Astrocyte (in vitro differentiated cells and primary cell): Measurements from ENCODE around the gene TRMT1. TPM values are rescaled to one million over a fixed set of nuclear protein-coding genes. Genes with fewer than 3 reads are reported as not detected.

ENCODE experiments used
- DNase-seq: peaks from one replicate; pipeline ENCODE4 v3.0.0-alpha.2; 2010; ENCODE audit warnings: low read depth
- FAIRE-seq: peaks from 2 replicates; lab custom pipeline; 2011; peaks lifted over from hg19 to GRCh38; lab: Jason Lieb, UNC
- H2AFZ ChIP-seq: 2 replicates; pipeline ENCODE4 v1.6.0; 2012; ENCODE audit warnings: low read depth, low read length, inconsistent platforms
- H3K27ac ChIP-seq: 2 replicates; pipeline ENCODE4 v1.5.1; 2011; ENCODE audit warnings: low read depth, low read length, inconsistent platforms
- H3K27me3 ChIP-seq: 2 replicates; pipeline ENCODE4 v1.6.0; 2011; ENCODE audit warnings: low read length, inconsistent platforms; ENCODE audit not compliant: insufficient read depth
- H3K36me3 ChIP-seq: 2 replicates; pipeline ENCODE4 v1.5.1; 2011; ENCODE audit warnings: low read length, inconsistent platforms; ENCODE audit not compliant: insufficient read depth
- H3K4me1 ChIP-seq: 2 replicates; pipeline ENCODE4 v1.5.1; 2011; ENCODE audit warnings: low read length, inconsistent platforms; ENCODE audit not compliant: insufficient read depth
- H3K4me2 ChIP-seq: 2 replicates; pipeline ENCODE4 v1.6.0; 2012; ENCODE audit warnings: low read length, inconsistent platforms
- H3K4me3 ChIP-seq: 2 replicates; pipeline ENCODE4 v1.5.1; 2011; ENCODE audit warnings: low read depth, mild to moderate bottlenecking, low read length, inconsistent platforms; ENCODE audit not compliant: insufficient read depth
- H3K79me2 ChIP-seq: 2 replicates; pipeline ENCODE4 v1.6.0; 2012; ENCODE audit warnings: mild to moderate bottlenecking, low read length, inconsistent platforms; ENCODE audit not compliant: insufficient read depth
- H3K9ac ChIP-seq: 2 replicates; pipeline ENCODE4 v1.6.0; 2012; ENCODE audit warnings: mild to moderate bottlenecking, low read length, inconsistent platforms
- H3K9me3 ChIP-seq: 2 replicates; pipeline ENCODE4 v1.5.1; 2012; ENCODE audit warnings: low read depth, mild to moderate bottlenecking, low read length, inconsistent platforms; ENCODE audit not compliant: insufficient read depth
- H4K20me1 ChIP-seq: 2 replicates; pipeline ENCODE4 v1.6.0; 2012; ENCODE audit warnings: low read length, inconsistent platforms; ENCODE audit not compliant: insufficient read depth
- H3K27ac Mint-ChIP-seq: one replicate; pipeline ENCODE4 v1.8.0; 2021; ENCODE audit warnings: mild to moderate bottlenecking, mixed read lengths; ENCODE audit not compliant: unreplicated experiment
- H3K27me3 Mint-ChIP-seq: one replicate; pipeline ENCODE4 v1.8.0; 2021; ENCODE audit warnings: low read depth, mixed read lengths; ENCODE audit not compliant: unreplicated experiment
- H3K36me3 Mint-ChIP-seq: one replicate; pipeline ENCODE4 v1.8.0; 2021; ENCODE audit warnings: low read depth, mixed read lengths; ENCODE audit not compliant: unreplicated experiment
- H3K4me1 Mint-ChIP-seq: one replicate; pipeline ENCODE4 v1.8.0; 2021; ENCODE audit warnings: low read depth, mixed read lengths; ENCODE audit not compliant: unreplicated experiment
- H3K4me3 Mint-ChIP-seq: one replicate; pipeline ENCODE4 v1.8.0; 2021; ENCODE audit warnings: mild to moderate bottlenecking, moderate library complexity, mixed read lengths; ENCODE audit not compliant: unreplicated experiment
- H3K9me3 Mint-ChIP-seq: one replicate; pipeline ENCODE4 v1.8.0; 2021; ENCODE audit warnings: mild to moderate bottlenecking, mixed read lengths; ENCODE audit not compliant: unreplicated experiment
- EZH2 ChIP-seq: IDR thresholded peaks from 2 replicates; pipeline ENCODE4 v1.6.1; 2012; ENCODE audit warnings: mild to moderate bottlenecking, low read length, inconsistent platforms; ENCODE audit not compliant: insufficient read depth
- total RNA-seq: library from RNA; stranded (reverse); gene quantifications from 2 replicates; pipeline ENCODE4 v1.2.1, GENCODE V29; 2021
- TF ChIP-seq, protein P1 (sequence below): IDR thresholded peaks from 2 replicates; pipeline ENCODE4 v1.5.1; 2011; ENCODE audit warnings: low read depth, mild to moderate bottlenecking, inconsistent platforms, low read length, moderate library complexity; ENCODE audit not compliant: insufficient read depth

Gene TRMT1
- total RNA-seq, 1 donor from 2014 or later = 43.3 TPM

DNA sequence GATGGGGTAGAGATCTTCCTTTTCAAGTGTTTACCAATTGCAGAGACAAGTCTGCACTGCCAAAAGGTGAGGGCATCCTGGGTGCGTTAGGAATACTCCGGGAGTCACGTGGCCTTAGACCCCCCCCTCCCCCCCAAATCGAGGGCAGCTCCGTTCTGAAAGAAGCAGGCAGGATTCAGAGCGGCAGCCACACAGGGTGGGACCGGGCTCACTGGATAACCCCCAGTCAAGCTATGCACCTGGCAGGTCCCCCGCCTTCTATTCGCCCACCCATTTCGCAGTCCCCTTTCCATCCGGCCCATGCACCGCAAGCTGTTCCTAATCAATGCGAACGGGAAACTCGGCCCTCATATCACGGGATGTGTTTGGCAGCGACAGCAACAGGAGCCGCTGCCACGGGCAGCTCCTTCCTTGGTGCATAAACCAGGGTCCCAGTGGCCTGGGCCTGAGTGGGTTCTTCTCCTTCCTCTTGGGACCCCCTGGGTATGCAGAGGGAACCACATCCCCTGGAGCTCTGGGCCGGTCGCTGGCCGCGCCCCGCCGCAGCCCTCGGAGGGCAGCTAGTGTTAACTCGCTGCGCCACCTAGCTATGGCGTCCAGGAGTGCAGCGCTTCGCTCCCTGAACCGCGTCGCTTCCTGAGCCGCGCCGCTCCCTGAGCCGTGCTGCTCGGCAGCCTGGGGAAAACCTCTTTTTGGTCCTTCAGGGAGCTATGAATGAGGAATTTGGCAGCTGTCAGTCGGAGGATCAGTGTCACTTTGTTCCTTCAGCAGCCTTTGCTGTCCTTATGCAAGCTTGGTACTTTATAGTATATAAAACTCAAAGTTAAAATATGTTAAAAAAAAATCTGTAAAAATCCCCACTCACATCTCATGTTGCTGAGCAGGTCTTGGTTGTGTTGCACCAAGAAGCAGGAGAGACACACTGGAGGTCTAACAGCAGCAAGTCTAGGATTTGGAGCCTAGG, 55.3 kb downstream of the TRMT1 start:
- peak overlapping the region; percentile 43 for H3K9ac ChIP-seq
- peak overlapping the region; percentile 36 for H2AFZ ChIP-seq
- Mint-ChIP-seq H3K27me3 (peaks cover 53% of the 10 kb centered on the region), H3K27ac (no peak overlapping the region), H3K9me3 (no peaks in the 10 kb centered on the region), H3K36me3 (peaks cover 1% of the 10 kb centered on the region), H3K4me3 (peak overlapping the region; percentile 46), H3K4me1 (peaks cover 27% of the 10 kb centered on the region)
- peaks cover 92% of the 10 kb centered on the region for H3K79me2 ChIP-seq
- H3K27ac ChIP-seq = peak overlapping the region; percentile 29
- no peaks in the 10 kb centered on the region for H3K36me3 ChIP-seq
- FAIRE-seq (no peak), DNase-seq (no peak)
- H3K9me3 ChIP-seq = no peaks in the 10 kb centered on the region
- H3K4me3 ChIP-seq = peak overlapping the region; percentile 47
- no peaks in the 10 kb centered on the region for H3K27me3 ChIP-seq
- peaks cover 49% of the 10 kb centered on the region for H4K20me1 ChIP-seq
- peaks cover 44% of the 10 kb centered on the region for H3K4me1 ChIP-seq
- TF ChIP-seq, protein P1, sequence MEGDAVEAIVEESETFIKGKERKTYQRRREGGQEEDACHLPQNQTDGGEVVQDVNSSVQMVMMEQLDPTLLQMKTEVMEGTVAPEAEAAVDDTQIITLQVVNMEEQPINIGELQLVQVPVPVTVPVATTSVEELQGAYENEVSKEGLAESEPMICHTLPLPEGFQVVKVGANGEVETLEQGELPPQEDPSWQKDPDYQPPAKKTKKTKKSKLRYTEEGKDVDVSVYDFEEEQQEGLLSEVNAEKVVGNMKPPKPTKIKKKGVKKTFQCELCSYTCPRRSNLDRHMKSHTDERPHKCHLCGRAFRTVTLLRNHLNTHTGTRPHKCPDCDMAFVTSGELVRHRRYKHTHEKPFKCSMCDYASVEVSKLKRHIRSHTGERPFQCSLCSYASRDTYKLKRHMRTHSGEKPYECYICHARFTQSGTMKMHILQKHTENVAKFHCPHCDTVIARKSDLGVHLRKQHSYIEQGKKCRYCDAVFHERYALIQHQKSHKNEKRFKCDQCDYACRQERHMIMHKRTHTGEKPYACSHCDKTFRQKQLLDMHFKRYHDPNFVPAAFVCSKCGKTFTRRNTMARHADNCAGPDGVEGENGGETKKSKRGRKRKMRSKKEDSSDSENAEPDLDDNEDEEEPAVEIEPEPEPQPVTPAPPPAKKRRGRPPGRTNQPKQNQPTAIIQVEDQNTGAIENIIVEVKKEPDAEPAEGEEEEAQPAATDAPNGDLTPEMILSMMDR = peak; percentile 64
- TF ChIP-seq EZH2 = no peak
- H3K4me2 ChIP-seq = peak overlapping the region; percentile 85

DNA sequence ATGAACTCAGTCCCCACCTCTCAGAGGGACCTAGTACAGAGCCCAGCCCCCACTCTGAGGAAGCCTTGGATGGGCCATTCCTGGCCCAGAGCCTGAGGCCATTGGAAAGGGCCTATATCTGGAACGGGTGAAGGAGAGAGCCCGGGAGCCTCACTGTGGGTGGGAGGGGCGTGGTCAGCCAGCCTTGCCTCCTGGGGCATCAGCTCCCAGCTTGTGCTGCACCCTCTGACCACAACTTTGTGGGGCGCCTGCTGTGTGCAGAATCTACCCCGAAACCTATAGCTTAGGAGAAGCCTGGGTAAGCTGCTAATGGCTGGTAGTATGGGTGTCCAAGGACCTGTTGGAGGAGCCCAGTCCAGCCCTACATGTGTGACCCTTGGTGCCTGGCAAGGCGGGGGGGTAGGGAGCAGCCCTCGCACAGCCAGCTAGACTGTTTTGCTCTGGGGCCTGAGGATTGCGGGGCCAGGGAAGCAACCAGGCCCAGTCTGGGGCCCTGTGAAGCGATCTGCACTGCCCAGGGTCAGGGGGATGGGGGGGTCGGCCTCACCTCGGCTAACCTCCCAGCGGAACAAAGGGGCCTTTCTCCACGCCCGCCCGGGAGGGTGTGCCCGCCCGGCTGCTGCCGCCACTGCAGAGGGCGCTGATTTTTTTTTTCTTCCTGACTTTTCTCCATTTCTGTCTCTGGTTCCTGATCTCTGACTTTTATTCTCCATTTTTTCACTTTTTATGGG, 56.1 kb downstream of the TRMT1 start:
- Mint-ChIP-seq H3K27ac (no peak overlapping the region), H3K36me3 (peaks cover 1% of the 10 kb centered on the region), H3K4me3 (peak overlapping the region; percentile 46), H3K27me3 (peaks cover 45% of the 10 kb centered on the region), H3K4me1 (peaks cover 33% of the 10 kb centered on the region), H3K9me3 (no peaks in the 10 kb centered on the region)
- H3K9ac ChIP-seq = peak overlapping the region; percentile 43
- no peaks in the 10 kb centered on the region for H3K9me3 ChIP-seq
- H3K79me2 ChIP-seq = peaks cover 86% of the 10 kb centered on the region
- H4K20me1 ChIP-seq = peaks cover 41% of the 10 kb centered on the region
- H3K27me3 ChIP-seq = no peaks in the 10 kb centered on the region
- H2AFZ ChIP-seq = no peak overlapping the region
- FAIRE-seq (no peak), DNase-seq (no peak)
- H3K36me3 ChIP-seq = no peaks in the 10 kb centered on the region
- H3K27ac ChIP-seq = peak overlapping the region; percentile 29
- peak overlapping the region; percentile 85 for H3K4me2 ChIP-seq
- no peak for TF ChIP-seq EZH2
- H3K4me3 ChIP-seq = no peak overlapping the region
- peaks cover 53% of the 10 kb centered on the region for H3K4me1 ChIP-seq

DNA sequence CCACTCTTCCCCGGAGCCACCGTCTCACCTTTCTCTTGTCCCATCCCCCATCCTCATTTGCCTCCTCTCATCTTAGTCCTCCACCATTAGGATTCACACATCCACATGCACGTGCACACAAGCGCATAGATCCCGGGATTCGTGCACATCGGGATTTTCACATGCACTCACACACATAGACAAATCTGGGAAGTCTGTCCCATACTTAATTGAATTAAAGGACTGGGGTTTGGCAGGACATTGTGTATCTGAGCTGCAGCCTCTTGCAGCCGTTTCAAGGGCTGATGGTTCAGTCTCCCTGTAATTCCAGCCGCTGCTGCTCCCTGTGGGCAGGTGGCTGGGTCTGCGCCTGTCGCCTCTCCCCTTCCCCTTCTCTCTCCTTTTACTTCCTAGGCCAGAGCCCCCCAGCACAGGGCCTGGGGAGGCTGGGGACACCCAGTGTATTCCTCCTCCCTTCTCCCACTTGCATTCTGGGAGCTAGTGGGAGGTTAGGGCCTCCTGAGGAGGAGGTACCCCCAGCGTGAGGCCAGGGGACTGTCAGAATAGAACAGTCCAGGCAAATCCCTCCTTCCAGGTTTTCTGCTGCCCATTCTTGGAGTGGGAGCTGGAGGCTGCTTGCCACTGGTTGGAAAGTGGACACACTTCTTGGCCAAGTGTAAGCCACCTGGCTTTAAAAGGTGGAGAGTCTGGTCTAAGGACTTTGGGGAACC, 57.4 kb downstream of the TRMT1 start:
- H3K27me3 Mint-ChIP-seq = peaks cover 32% of the 10 kb centered on the region
- H3K4me1 Mint-ChIP-seq = peaks cover 40% of the 10 kb centered on the region
- Histone ChIP-seq H3K4me3 (no peak overlapping the region), H3K79me2 (peaks cover 73% of the 10 kb centered on the region), H3K4me2 (no peak overlapping the region), H3K4me1 (peaks cover 66% of the 10 kb centered on the region), H2AFZ (no peak overlapping the region), H3K27ac (no peak overlapping the region), H3K9me3 (no peaks in the 10 kb centered on the region), H3K36me3 (no peaks in the 10 kb centered on the region), H3K27me3 (no peaks in the 10 kb centered on the region), H4K20me1 (peaks cover 28% of the 10 kb centered on the region), H3K9ac (no peak overlapping the region)
- peak overlapping the region; percentile 34 for H3K4me3 Mint-ChIP-seq
- DNase-seq (no peak), FAIRE-seq (no peak)
- peak overlapping the region; percentile 27 for H3K27ac Mint-ChIP-seq
- H3K9me3 Mint-ChIP-seq = no peaks in the 10 kb centered on the region
- TF ChIP-seq, protein P1 = no peak
- no peak for TF ChIP-seq EZH2
- H3K36me3 Mint-ChIP-seq = no peaks in the 10 kb centered on the region
